Hepatocyte (in vitro differentiated cells): ENCODE data around the gene FNDC3B. TPM values are rescaled to one million over a fixed set of nuclear protein-coding genes. Genes with fewer than 3 reads are reported as not detected.

Source experiments
- DNase-seq: peaks from one replicate; pipeline ENCODE4 v3.0.0-alpha.2; 2016; ENCODE audit warnings: low spot score
- H2AFZ ChIP-seq: fragments of 200-600 bp; sonication (generic); 2 replicates; pipeline ENCODE4 v1.6.0; 2016; ENCODE audit warnings: antibody characterized with exemption, mild to moderate bottlenecking
- H3K27ac ChIP-seq: fragments of 200-600 bp; sonication (generic); 2 replicates; pipeline ENCODE4 v1.5.1; 2016; ENCODE audit warnings: mild to moderate bottlenecking
- H3K27me3 ChIP-seq: fragments of 200-600 bp; sonication (generic); 2 replicates; pipeline ENCODE4 v1.6.1; 2016
- H3K36me3 ChIP-seq: fragments of 200-600 bp; sonication (generic); replicated peaks from 2 replicates; pipeline ENCODE4 v1.5.1; 2016; ENCODE audit warnings: low read depth; ENCODE audit not compliant: insufficient read depth
- H3K4me1 ChIP-seq: fragments of 200-600 bp; sonication (generic); 2 replicates; pipeline ENCODE4 v1.5.1; 2016; ENCODE audit warnings: mild to moderate bottlenecking, moderate library complexity; ENCODE audit not compliant: insufficient read depth
- H3K4me2 ChIP-seq: fragments of 200-600 bp; sonication (generic); 2 replicates; pipeline ENCODE4 v1.6.0; 2016
- H3K4me3 ChIP-seq: fragments of 200-600 bp; sonication (generic); 2 replicates; pipeline ENCODE4 v1.5.1; 2016; ENCODE audit warnings: mild to moderate bottlenecking
- H3K79me2 ChIP-seq: fragments of 200-600 bp; sonication (generic); 2 replicates; pipeline ENCODE4 v1.6.0; 2017; ENCODE audit warnings: mild to moderate bottlenecking
- H3K9me2 ChIP-seq: fragments of 200-600 bp; sonication (generic); replicated peaks from 2 replicates; pipeline ENCODE4 v1.6.0; 2017; ENCODE audit warnings: mild to moderate bottlenecking; ENCODE audit not compliant: insufficient read depth
- H3K9me3 ChIP-seq: fragments of 200-600 bp; sonication (generic); 2 replicates; pipeline ENCODE4 v1.5.1; 2016; ENCODE audit warnings: low read depth, mild to moderate bottlenecking
- H4K20me1 ChIP-seq: fragments of 200-600 bp; sonication (generic); 2 replicates; pipeline ENCODE4 v1.6.0; 2016; ENCODE audit warnings: mild to moderate bottlenecking; ENCODE audit not compliant: insufficient read depth, poor library complexity, severe bottlenecking
- CTCF ChIP-seq: fragments of 200-600 bp; sonication (generic); IDR thresholded peaks from 2 replicates; pipeline ENCODE4 v1.5.1; 2016; ENCODE audit warnings: antibody characterized with exemption, mild to moderate bottlenecking; ENCODE audit not compliant: poor library complexity
- EZH2 ChIP-seq: fragments of 200-600 bp; sonication (generic); IDR thresholded peaks from 2 replicates; pipeline ENCODE4 v1.6.1; 2016; ENCODE audit warnings: antibody characterized with exemption, mild to moderate bottlenecking, borderline replicate concordance
- EZH2phosphoT487 ChIP-seq: fragments of 200-600 bp; sonication (generic); IDR thresholded peaks from one replicate; pipeline ENCODE4 v1.6.1; 2018; ENCODE audit warnings: antibody characterized with exemption, mild to moderate bottlenecking, low read depth, moderate library complexity; ENCODE audit not compliant: unreplicated experiment, severe bottlenecking
- WGBS: methylation state at CpG from one replicate; pipeline ENCODE4 v1.1.6; 2016; ENCODE audit warnings: low lambda C conversion rate; ENCODE audit errors: missing lambda C conversion rate; 5-methylcytosine and 5-hydroxymethylcytosine counted together
- polyA plus RNA-seq: library from polyadenylated mRNA; unstranded; fragments of >200 nt; fragmentation: Nextera tagmentation; extraction: Ambion mirVana; gene quantifications from 2 replicates; pipeline ENCODE4 v1.2.1, GENCODE V29; 2016
- total RNA-seq: library from RNA; depleted of rRNA; stranded (reverse); fragments of >200 nt; gene quantifications from 2 replicates; pipeline ENCODE4 v1.2.3, GENCODE V29; 2014

Gene FNDC3B
- total and polyA plus RNA-seq, 2 experiments from 2014 or later: 61.2 to 113 TPM

- Histone ChIP-seq H3K27ac (no peak overlapping the region), H4K20me1 (peaks cover 4% of the 10 kb centered on the region), H3K4me2 (no peak overlapping the region)
Measured at GRCh38 chr3:172209333-172210321, 170.2 kb downstream of the FNDC3B start.

GRCh38 chr3:172210355-172210754 is 171.0 kb downstream of the FNDC3B start:
- Histone ChIP-seq H3K4me1 (peaks cover 12% of the 10 kb centered on the region), H2AFZ (no peak overlapping the region), H3K27me3 (no peaks in the 10 kb centered on the region), H3K27ac (no peak overlapping the region), H3K4me2 (no peak overlapping the region), H3K36me3 (no peaks in the 10 kb centered on the region), H3K9me2 (no peaks in the 10 kb centered on the region), H3K79me2 (peaks cover 98% of the 10 kb centered on the region), H3K9me3 (no peaks in the 10 kb centered on the region), H3K4me3 (no peak overlapping the region), H4K20me1 (peaks cover 4% of the 10 kb centered on the region)
- DNase-seq: no peak
- 76% methylated on average over 4 of the region's 4 CpGs for WGBS
- TF ChIP-seq CTCF (no peak), EZH2 (no peak), EZH2phosphoT487 (no peak)

More at GRCh38 chr3:172209333-172210321, 170.2 kb downstream of the FNDC3B start:
- peaks cover 98% of the 10 kb centered on the region for H3K79me2 ChIP-seq
- no peak for DNase-seq
- H3K4me3 ChIP-seq: no peak overlapping the region
- H3K27me3 ChIP-seq: no peaks in the 10 kb centered on the region
- TF ChIP-seq EZH2 (no peak), CTCF (no peak), EZH2phosphoT487 (no peak)
- WGBS: 92% methylated on average over 23 of the region's 28 CpGs
- no peaks in the 10 kb centered on the region for H3K36me3 ChIP-seq
- peaks cover 20% of the 10 kb centered on the region for H3K4me1 ChIP-seq
- H3K9me2 ChIP-seq: no peaks in the 10 kb centered on the region
- no peaks in the 10 kb centered on the region for H3K9me3 ChIP-seq
- H2AFZ ChIP-seq: no peak overlapping the region

GRCh38 chr3:172211123-172211522 is 171.7 kb downstream of the FNDC3B start:
- H3K9me3 ChIP-seq: no peaks in the 10 kb centered on the region
- 91% methylated on average over 2 of the region's 2 CpGs for WGBS
- H3K79me2 ChIP-seq: peaks cover 98% of the 10 kb centered on the region
- H3K4me3 ChIP-seq: no peak overlapping the region
- H3K9me2 ChIP-seq: no peaks in the 10 kb centered on the region
- H3K27ac ChIP-seq: no peak overlapping the region
- no peaks in the 10 kb centered on the region for H3K27me3 ChIP-seq
- H3K4me1 ChIP-seq: peaks cover 10% of the 10 kb centered on the region
- no peak for DNase-seq
- H3K36me3 ChIP-seq: no peaks in the 10 kb centered on the region
- H3K4me2 ChIP-seq: no peak overlapping the region
- no peak overlapping the region for H2AFZ ChIP-seq
- peaks cover 4% of the 10 kb centered on the region for H4K20me1 ChIP-seq
- TF ChIP-seq CTCF (no peak), EZH2 (no peak), EZH2phosphoT487 (no peak)
